UCSD-AML1 (cell line): ENCODE measurements around the gene BSDC1.

Source experiments
- DNase-seq: peaks from one replicate; lab custom pipeline; 2025; ENCODE audit not compliant: unreplicated experiment; lab: John Stamatoyannopoulos, UW

BSDC1 gene

GRCh38 chr1:32337855-32338636 lies 56.2 kb downstream of the BSDC1 start:
- peak; percentile 48 for DNase-seq

- DNase-seq = peak; percentile 64
These were observed 57.1 kb downstream of the BSDC1 start for GRCh38 chr1:32336963-32337675.

GRCh38 chr1:32336591-32336932 lies 57.7 kb downstream of the BSDC1 start:
- DNase-seq = no peak

DNA sequence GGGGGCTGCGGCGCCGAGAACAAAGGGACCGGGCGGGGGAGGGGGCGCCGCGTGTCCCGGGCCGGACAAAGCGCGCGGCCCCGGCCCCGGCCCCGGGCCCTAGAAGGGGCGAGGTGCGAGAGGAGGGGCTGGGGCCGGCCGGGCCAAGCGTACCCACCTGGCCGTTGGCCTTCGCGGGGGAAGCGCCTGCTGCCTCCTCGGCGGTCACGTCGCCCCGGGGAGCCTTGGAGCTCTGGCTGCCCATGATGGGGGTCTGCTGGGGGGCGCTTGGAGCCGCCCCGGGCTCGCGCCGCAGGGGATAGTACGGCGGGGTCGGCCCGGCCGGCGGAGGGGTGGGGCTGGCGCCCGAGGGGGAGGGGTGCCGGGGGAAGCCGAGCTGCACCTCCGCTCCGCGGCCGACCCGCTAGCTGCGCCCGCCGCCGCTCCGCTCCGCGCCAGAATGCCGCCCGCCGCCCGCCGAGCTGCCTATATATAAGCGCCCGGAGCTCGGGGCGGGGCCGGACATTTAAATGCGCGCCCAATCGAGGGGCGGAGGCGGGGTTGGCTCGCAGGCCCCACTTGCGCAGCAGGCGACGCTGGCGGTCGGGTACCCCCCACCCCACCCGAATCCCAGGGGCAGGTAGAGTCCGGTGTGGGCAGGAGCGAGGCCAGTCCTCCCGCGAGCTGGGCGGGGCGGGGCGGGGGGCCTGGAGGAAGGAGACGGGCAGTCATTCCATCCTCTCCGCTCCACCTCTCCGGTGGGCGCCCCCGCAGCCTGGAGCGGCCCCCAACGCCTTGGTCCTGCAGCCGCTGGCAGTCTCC lies 58.3 kb downstream of the BSDC1 start, which contains the start of gene MARCKSL1:
MARCKSL1 (minus strand) TSS at position 444 of the 801 bp plus-strand sequence; CDS start at position 244, 200 bp downstream.
- DNase-seq = peak; percentile 78

DNA sequence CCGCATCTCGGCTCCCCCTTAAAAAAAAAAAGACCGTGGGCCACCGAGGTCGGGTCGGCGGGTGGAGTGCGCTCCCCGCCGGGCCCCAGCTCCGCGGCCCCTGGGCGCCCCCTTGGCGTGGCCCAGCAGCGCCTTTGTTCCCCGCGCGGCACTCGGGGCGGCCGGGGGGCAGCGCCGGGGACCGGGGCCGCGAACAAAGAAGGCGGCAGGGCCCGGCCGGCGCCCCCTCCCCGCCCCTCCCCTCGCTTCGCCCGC lies 58.8 kb downstream of the BSDC1 start:
- no peak for DNase-seq

GRCh38 chr1:32334864-32335534 lies 59.2 kb downstream of the BSDC1 start:
- peak; percentile 71 for DNase-seq

DNA sequence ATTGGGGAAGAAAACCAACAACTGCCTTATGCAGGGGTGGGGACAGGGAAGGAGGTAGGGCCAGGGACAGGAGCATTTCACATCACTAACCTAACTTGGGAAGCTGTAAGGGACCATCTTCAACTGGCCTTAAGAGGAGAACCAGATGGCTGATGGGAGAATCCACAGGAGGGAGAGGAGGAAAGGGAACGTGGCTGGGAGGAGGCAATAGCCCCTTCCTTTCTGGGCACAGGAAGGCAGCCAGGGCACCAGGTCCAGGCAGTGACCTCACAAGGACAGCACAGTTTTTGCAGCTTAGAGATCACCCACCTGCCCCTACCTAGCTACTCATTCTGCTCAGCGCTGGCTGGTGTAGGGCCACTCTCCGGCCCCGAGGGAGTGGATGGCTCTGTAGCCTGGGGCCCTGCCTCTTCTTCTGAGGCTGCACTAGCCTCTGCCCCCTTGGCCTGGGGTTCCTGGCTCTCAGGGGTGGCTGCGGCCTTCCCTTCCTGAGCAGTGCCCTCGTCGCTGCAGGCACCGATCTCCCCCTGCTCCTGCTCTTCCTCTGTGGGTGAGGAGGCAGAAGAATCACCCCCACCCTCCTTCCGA lies 59.9 kb downstream of the BSDC1 start:
- DNase-seq = no peak

DNA sequence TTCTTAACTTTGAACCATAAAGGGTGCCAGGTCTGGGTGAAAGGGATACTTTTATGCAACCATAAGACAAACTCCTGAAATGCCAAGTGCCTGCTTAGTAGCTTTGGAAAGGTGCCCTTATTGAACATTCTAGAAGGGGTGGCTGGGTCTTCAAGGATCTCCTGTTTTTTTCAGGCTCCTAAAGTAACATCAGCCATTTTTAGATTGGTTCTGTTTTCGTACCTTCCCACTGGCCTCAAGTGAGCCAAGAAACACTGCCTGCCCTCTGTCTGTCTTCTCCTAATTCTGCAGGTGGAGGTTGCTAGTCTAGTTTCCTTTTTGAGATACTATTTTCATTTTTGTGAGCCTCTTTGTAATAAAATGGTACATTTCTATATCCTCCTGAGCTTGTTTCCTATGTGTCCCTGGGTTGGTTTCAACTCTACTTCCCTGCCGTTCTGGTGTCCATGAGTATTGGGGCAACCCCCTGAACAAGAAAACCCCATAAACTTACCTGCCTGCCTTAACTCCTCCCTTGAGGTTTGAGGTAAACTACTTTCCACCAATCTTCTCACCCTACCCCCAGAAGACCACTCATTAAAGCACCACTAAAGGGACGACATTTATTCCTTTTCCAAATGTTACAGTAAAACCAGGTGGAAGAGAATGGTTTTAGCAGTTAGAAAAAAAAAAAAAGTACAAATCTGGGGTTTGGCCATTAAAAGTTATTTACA lies 60.8 kb downstream of the BSDC1 start:
- DNase-seq = no peak

- no peak for DNase-seq
These were observed 61.8 kb downstream of the BSDC1 start for GRCh38 chr1:32332290-32333079.

DNA sequence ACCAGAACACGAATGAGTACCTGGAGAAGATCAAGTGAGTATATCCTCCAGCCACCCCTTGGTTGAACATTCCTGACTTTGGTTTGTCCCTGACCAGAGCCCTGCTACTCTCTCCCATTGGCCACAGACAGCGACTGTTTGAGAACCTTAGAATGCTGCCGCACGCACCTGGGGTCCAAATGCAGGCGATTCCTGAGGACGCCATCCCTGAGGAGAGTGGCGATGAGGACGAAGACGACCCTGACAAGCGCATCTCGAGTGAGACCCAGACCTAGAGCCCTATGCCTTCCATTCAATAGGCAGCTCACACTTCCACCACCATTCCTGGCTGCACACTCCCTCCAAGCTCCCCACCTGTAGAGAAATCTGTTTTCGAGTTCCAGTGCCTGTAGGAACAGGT lies 62.7 kb downstream of the BSDC1 start:
- DNase-seq = no peak

DNA sequence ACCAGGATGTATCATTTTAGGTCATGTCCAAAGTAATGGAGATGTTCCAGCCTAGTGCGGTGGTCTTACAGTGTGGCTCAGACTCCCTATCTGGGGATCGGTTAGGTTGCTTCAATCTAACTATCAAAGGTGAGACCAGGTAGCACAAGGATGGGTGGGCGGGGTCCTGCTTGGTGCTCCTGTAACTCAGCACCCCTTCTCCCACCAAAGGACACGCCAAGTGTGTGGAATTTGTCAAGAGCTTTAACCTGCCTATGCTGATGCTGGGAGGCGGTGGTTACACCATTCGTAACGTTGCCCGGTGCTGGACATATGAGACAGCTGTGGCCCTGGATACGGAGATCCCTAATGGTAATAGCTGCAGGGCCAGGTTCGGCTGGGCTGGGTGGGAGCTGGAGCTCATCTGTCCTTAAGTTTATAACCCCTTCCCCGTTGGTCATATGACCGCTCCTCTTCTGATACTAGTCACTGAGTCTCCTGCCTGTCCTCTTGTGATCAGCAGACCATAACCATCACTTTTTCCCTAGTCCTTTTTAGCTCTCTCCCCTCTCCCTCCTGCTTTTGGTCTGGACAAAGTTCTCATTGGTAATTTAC lies 63.6 kb downstream of the BSDC1 start:
- DNase-seq = no peak

GRCh38 chr1:32329931-32330466 lies 64.2 kb downstream of the BSDC1 start:
- DNase-seq = no peak

- DNase-seq = no peak
These were observed 67.0 kb downstream of the BSDC1 start for GRCh38 chr1:32327204-32327603.

- peak; percentile 27 for DNase-seq
These were observed 72.4 kb downstream of the BSDC1 start for GRCh38 chr1:32321712-32322291.

GRCh38 chr1:32318127-32318869 lies 75.9 kb downstream of the BSDC1 start:
- no peak for DNase-seq

GRCh38 chr1:32316903-32317277 lies 77.4 kb downstream of the BSDC1 start:
- no peak for DNase-seq
